ENCODE results near the gene STBD1. TPM values are rescaled to one million over a fixed set of nuclear protein-coding genes. Genes with fewer than 3 reads are reported as not detected.

Gene STBD1
- total RNA-seq, 1 donor from 2014 or later = 1.9 TPM

- Mint-ChIP-seq H3K4me3 (ENCODE audit: low read depth) (no peak overlapping the region), H3K27ac (no peak overlapping the region), H3K27me3 (no peaks in the 10 kb centered on the region), H3K4me1 (ENCODE audit: low read depth) (no peaks in the 10 kb centered on the region), H3K9me3 (ENCODE audit: low read depth) (peaks cover 35% of the 10 kb centered on the region), H3K36me3 (ENCODE audit: insufficient read depth) (peaks cover 4% of the 10 kb centered on the region)
- DNase-seq (ENCODE audit: low spot score, unreplicated experiment) = no peak
- no peak for TF ChIP-seq CTCF (IDR thresholded peaks at IDR 0.05; ENCODE audit: unreplicated experiment)
Measured at GRCh38 chr4:76322236-76322635, 15.7 kb downstream of the STBD1 start.

- Mint-ChIP-seq H3K27me3 (no peaks in the 10 kb centered on the region), H3K9me3 (ENCODE audit: low read depth) (peaks cover 32% of the 10 kb centered on the region), H3K27ac (no peak overlapping the region), H3K36me3 (ENCODE audit: insufficient read depth) (peaks cover 4% of the 10 kb centered on the region), H3K4me1 (ENCODE audit: low read depth) (no peaks in the 10 kb centered on the region), H3K4me3 (ENCODE audit: low read depth) (no peak overlapping the region)
- no peak for DNase-seq (ENCODE audit: low spot score, unreplicated experiment)
- TF ChIP-seq CTCF (IDR thresholded peaks at IDR 0.05; ENCODE audit: unreplicated experiment) = no peak
Measured at GRCh38 chr4:76325072-76325471, 18.5 kb downstream of the STBD1 start.

- DNase-seq (ENCODE audit: low spot score, unreplicated experiment) = no peak
- H3K9me3 Mint-ChIP-seq (ENCODE audit: low read depth) = peaks cover 20% of the 10 kb centered on the region
- no peak overlapping the region for H3K27ac Mint-ChIP-seq
- H3K27me3 Mint-ChIP-seq = no peaks in the 10 kb centered on the region
- H3K4me1 Mint-ChIP-seq (ENCODE audit: low read depth) = no peaks in the 10 kb centered on the region
- no peak overlapping the region for H3K4me3 Mint-ChIP-seq (ENCODE audit: low read depth)
- peaks cover 4% of the 10 kb centered on the region for H3K36me3 Mint-ChIP-seq (ENCODE audit: insufficient read depth)
- no peak for TF ChIP-seq CTCF (IDR thresholded peaks at IDR 0.05; ENCODE audit: unreplicated experiment)
Measured at GRCh38 chr4:76326515-76326914, 20.0 kb downstream of the STBD1 start.

- Mint-ChIP-seq H3K36me3 (ENCODE audit: insufficient read depth) (no peaks in the 10 kb centered on the region), H3K4me1 (ENCODE audit: low read depth) (peaks cover 17% of the 10 kb centered on the region), H3K27me3 (no peaks in the 10 kb centered on the region), H3K27ac (no peak overlapping the region), H3K9me3 (ENCODE audit: low read depth) (no peaks in the 10 kb centered on the region), H3K4me3 (ENCODE audit: low read depth) (no peak overlapping the region)
- no peak for DNase-seq (ENCODE audit: low spot score, unreplicated experiment)
- TF ChIP-seq CTCF (IDR thresholded peaks at IDR 0.05; ENCODE audit: unreplicated experiment) = no peak
Measured at GRCh38 chr4:76334885-76335284, 28.4 kb downstream of the STBD1 start.

GRCh38 chr4:76339364-76339763 lies 32.8 kb downstream of the STBD1 start:
- Mint-ChIP-seq H3K27ac (peak overlapping the region; percentile 9), H3K36me3 (ENCODE audit: insufficient read depth) (no peaks in the 10 kb centered on the region), H3K4me3 (ENCODE audit: low read depth) (no peak overlapping the region), H3K4me1 (ENCODE audit: low read depth) (peaks cover 26% of the 10 kb centered on the region), H3K27me3 (no peaks in the 10 kb centered on the region), H3K9me3 (ENCODE audit: low read depth) (no peaks in the 10 kb centered on the region)
- TF ChIP-seq CTCF (IDR thresholded peaks at IDR 0.05; ENCODE audit: unreplicated experiment) = no peak
- no peak for DNase-seq (ENCODE audit: low spot score, unreplicated experiment)

Measured in progenitor cell of endocrine pancreas (in vitro differentiated cells).